HG03521 (cell line): ENCODE results near the gene LYST.
"Not testable (repeated sequence)": the region's sequence is repeated elsewhere in the genome, so short reads cannot be mapped to it uniquely, and the experiment has no call there.

Experiments
- ATAC-seq: cut with Tn5 transposase; IDR thresholded peaks from one replicate; pipeline ENCODE4 v1.9.1; 2021; ENCODE audit warnings: mild to moderate bottlenecking, moderate library complexity; ENCODE audit not compliant: unreplicated experiment

LYST gene, protein sequence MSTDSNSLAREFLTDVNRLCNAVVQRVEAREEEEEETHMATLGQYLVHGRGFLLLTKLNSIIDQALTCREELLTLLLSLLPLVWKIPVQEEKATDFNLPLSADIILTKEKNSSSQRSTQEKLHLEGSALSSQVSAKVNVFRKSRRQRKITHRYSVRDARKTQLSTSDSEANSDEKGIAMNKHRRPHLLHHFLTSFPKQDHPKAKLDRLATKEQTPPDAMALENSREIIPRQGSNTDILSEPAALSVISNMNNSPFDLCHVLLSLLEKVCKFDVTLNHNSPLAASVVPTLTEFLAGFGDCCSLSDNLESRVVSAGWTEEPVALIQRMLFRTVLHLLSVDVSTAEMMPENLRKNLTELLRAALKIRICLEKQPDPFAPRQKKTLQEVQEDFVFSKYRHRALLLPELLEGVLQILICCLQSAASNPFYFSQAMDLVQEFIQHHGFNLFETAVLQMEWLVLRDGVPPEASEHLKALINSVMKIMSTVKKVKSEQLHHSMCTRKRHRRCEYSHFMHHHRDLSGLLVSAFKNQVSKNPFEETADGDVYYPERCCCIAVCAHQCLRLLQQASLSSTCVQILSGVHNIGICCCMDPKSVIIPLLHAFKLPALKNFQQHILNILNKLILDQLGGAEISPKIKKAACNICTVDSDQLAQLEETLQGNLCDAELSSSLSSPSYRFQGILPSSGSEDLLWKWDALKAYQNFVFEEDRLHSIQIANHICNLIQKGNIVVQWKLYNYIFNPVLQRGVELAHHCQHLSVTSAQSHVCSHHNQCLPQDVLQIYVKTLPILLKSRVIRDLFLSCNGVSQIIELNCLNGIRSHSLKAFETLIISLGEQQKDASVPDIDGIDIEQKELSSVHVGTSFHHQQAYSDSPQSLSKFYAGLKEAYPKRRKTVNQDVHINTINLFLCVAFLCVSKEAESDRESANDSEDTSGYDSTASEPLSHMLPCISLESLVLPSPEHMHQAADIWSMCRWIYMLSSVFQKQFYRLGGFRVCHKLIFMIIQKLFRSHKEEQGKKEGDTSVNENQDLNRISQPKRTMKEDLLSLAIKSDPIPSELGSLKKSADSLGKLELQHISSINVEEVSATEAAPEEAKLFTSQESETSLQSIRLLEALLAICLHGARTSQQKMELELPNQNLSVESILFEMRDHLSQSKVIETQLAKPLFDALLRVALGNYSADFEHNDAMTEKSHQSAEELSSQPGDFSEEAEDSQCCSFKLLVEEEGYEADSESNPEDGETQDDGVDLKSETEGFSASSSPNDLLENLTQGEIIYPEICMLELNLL (N-terminal part only)

DNA sequence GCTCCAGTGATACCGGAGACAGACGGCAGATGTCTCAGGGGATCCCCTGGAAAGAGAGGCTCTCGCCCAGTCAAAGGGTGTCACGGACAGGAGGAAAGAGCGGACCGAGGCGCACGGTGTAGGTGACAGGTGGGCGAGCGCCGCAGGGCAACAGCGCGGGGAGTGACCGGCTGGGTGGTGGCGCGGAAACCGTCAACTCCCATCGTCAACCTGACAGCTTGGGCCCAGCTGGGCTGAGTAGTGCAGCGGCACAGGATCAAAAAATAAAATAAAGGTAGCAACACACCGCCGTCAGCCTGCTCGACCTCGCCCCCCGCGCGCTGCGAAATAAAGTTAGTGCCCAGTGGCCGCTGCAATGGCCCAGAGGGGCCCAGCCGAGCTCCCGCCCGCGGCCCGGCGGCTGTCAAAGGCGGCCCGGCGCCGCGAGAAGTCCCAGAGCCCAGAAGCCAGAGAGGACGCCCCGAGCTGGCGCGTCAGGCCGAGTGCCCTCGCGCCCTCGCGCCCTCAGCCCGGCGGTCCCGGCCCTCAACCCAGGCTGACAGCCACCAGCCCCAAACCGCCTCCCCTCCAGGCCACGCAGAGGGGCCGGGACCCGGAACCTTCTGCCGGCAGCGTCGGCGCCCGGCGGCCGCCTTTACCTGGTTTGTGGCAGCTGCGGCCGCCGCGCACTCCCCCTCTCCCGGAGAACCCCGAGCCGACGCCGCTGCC, at the start of gene LYST:
Gene LYST, minus strand, starts transcription at position 702 of the 708 bp plus-strand sequence. CDS start 36,489 bp downstream, outside the sequence.
- peak; percentile 42 for ATAC-seq

GRCh38 chr1:235915489-235915888, 48.8 kb upstream of the LYST start:
- ATAC-seq = not testable (repeated sequence)

DNA sequence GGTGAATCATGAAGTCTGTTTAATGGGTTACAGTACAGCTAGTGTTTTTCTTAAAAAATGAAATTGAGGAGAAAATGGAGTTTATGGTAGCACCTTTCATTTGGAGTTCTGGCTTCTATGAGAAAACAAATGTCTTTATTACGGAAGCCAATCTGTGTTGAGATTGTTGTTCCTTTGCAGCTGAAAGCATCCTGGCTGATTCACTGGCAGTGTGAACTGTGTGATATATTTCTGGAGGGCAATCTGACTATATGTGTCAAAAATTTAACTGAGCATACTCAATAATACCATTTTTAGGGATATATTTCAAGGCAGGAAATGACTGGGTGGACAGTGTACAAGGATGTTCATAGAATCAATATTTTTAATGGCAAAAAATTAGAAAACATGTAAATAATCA, 46.6 kb upstream of the LYST start:
- ATAC-seq = no peak

DNA sequence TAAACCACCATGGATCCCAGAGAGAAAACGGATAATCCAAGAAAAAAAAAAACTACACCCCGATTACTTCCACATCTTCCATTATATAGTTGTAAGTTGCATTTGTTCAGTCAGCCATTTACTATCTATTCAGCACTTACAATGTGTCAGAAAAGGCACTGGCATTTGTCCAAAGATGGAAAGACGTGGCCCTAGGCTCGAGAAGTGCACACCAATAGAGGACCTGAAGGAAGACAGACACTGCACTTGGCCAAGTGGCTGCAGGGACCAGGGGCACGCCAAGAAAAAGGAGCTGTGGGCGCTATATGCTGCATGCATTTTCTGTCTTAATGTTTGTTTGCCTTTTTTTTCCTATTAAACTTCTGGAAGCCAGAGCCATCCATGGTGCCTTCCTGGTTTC, 45.2 kb upstream of the LYST start:
- no peak for ATAC-seq

DNA sequence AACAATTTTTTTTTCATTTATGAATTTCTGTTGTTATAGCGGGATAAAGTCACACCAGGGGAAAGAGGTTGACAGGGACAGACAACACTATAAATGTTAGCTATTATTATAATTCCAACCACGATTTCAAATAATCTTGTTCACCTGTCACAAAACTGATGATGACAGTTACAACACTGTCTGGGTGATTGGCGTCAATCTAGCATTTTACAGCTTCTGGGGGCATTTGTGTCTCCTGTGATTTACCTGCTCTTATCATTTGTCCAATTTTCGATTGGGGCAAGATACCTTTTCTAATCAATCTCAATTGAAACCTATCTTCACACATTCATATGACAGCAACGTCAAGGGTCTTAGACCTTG, 44.6 kb upstream of the LYST start:
- no peak for ATAC-seq

DNA sequence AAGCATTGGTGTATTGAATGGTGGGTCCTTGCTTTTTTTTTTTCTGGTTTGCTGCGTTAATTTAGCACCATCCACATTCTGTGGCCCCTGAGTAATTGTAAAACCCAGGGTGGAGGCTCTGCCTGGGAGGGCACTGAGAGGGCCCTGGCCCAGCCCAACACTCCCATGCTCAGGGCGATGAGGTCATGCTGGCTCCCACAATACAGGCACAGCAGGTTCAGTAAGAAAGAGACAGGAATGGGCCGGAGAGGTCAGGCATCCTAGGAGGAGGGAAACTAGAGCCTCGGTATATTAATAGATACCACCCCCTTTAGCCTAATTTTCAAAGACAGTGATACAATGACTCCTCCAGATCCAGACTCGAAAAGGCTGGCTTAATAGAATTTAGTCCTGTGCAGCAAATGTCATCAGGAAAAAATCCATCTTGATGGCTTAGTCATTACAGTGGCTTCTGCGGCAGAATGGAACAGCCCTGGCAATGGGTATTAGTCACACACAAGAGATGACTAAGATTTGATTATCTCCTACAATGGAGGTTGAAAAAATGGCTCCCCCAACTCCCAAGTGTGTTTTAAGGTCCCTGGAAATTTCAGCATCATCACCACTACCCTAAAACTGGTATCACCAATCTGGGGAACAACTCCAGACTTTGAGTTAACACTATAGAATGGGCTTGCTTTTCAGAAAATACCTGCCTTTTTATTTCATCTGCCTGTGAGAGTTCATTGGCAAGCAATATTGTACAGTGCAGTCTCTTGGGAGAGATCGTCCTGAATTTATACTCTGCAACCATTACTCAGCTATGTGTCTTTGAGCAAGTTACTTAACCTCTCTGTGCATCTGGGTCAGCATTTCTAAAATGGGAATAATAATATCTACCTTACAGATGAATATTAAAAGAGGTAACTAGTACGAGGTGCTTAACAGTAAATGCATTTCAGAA, 43.9 kb upstream of the LYST start:
- no peak for ATAC-seq

DNA sequence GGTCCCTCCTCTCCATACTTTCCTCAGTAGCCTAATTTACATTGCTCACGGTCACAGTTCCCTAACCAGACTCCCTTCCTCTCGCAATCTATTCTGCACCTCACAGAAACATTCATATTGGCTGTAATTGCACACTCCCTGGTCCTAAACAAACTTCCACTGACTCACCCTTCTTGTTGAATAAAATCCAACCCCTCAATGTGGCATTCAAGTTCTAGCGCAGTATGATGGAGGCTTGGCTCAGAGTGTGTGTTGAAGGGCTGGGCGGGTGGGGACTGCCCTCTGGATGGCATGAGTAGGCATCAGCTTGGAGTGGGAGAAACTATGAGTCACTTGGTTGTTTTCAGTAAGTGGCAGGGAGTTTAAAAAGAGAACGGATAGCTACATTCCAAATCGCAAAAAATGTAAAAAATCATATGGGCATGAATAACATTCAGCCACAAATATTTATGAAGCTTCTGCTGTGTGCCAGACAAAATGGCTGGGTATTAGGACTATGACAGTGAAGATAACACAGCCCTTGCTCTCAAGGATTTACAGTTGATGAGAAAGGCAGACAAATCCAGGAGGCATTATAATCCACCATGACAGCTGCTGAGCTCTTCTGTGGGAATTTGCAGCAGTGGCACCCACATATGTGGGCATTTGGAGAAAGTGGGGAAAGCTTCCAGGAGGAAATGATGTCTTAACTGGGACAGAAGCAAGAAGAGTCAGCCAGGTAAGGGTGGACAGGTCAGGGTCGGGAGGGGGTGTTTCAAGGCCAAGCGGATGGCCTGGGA, 42.2 kb upstream of the LYST start:
- no peak for ATAC-seq

DNA sequence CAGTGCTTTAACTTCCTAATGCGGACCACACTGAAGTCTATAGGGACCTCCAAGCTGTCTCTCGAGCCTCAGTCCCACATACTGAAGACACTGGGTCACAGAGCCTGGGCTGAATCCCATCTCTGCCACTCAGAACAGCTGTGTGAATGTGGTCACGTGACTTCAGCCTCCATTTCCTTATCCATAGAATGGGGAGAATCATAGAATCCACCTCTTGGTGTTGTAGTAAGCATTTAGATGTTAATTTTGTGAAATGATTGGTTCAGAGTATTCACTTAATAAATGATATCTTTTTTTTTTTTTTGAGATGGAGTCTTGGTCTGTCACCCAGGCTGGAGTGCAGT, 41.2 kb upstream of the LYST start:
- no peak for ATAC-seq

- ATAC-seq = no peak
These were observed 40.6 kb upstream of the LYST start for GRCh38 chr1:235907187-235907896.

- no peak for ATAC-seq
These were observed 39.7 kb upstream of the LYST start for GRCh38 chr1:235906436-235906835.

DNA sequence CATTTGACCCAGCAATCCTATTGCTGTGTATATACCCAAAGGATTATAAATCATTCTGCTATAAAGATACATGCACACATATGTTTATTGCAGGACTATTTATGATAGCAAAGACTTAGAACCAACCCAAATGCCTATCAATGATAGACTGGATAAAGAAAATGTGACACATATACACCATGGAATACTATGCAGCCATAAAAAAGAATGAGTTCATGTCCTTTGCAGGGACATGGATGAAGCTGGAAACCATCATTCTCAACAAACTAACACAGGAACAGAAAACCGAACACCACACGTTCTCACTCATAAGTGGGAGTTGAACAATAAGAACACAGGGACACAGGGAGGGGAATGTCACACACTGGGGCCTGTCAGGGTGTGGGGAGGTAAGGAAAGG, 37.1 kb upstream of the LYST start:
- not testable (repeated sequence) for ATAC-seq

DNA sequence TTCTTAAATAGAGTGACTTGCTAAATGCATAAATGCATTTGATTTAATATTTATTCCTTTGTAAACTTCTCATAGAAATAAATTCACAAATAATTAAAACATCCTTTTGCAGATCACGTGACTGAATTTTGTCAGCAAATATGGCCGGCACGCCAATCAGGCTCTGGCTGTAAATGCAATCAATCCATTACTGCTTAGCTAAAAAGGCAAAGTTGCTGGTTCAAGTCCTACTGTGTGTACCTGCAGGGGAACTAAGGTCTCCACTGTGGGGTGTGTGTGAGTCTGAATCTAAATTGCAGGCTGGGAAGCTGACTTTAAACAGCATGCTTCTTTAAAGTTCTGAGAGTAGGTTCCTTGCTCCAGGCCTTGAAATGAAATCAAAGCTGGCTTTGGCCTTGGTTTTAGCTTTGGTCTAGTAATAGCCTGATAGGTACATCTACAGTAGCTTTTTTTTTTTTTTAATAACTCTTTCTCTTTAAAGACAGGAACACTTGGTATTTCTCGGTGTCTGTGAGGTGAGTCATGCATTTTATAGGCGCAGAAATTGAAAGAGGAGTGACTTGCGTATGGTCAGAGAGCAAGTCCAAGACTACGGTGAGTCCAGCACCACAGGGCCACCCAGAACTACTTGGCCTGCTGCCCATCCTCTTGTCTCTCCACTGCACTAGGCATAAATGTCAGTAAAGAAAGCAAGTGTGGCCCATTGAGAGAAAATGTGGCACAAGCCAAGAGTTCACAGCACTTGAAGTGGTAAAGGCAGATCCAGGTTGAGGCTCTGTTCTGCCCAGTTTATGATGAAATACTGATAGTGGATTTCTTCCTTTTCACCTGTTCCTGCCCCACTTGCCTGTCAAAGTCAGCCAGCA, 36.2 kb upstream of the LYST start:
- ATAC-seq = no peak

DNA sequence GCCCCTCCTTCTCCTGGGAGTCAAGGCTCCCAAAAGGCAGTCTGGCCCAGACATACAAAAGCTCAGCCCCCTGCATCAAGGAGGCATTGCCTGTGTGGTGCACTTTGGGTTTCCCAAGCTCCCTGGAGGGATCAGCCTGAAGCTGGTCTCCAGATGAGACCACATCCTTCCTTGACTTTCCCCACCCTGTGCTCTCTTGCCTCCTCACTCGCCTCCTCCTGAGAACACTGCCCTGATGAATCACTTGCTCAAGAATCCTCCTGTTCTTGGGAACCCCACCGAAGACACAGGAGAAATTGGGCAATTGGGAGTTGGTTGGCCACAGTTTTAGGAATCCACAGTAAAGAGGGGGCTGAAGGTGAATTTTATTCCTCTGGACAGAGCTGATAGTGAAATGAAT, 34.8 kb upstream of the LYST start:
- ATAC-seq = no peak

DNA sequence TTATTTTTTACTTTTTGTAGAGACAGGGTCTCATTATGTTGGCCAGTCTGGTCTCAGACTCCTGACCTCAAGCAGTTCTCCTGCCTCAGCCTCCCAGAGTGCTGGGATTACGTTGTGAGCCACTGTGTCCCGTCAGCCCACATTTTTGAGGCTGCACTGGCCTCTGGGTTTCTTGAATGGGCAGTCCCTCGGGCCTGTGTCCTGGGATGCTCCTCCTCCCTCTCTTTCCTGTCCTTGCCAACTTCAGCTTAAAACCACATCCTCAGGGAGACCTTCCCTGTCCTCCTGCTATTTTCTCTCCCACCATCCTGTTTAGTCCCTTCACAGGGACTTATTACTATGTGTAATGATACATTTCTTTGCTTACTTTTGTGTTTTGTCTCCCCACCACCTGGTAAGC, 31.4 kb upstream of the LYST start:
- ATAC-seq = no peak

- no peak for ATAC-seq
These were observed 27.1 kb upstream of the LYST start for GRCh38 chr1:235893840-235894239.

DNA sequence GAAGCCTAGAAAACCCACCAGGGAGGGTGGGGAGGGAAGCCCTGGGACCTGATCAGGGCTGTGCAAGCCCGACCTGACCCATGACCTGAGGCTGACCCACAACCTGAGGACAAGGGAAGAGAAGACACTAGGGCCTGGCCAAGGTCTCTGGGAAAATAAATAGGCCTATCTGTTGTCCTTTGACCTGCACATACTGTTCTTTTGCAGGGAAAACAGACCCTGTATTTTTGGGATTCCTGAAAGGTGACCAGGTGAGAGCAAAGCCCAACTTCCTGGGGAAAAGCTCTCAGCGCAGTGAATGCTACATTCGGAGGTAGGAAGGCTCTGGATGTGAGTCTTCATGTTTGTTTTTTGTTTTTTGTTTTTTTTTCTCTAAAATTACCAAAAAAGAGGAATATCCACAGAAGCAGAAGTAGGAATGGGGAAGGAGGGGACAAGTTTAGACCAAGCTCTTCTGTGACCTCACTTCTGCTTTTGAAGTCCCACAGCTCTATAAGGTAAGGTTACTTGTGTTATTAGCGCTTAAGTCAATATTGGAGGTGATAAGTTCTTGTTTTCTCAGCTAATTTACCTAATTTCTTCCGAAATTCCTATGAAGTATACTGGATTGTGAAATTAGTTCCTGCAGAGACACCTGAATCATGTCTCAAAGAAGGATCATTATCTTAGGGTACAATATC, 26.2 kb upstream of the LYST start:
- no peak for ATAC-seq

DNA sequence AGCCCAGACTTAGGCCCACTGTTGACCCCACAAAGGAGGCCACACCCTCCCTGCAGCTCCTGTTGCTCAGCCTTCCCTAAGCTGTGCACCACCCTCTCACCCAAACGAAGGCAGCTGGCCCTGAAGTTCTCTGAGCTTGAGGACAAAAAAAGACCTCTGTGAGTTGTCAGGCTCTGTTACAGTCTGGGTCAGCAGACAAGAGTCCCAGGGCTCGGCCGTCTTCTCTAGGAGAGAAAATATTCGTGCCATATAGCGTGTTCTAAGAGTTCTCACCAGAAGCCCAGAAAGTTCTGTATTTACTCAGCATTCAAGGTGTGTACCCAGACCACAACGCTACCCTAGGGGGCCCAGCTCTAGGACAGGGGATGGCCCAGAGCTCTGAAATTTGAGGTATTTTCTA, 25.5 kb upstream of the LYST start:
- ATAC-seq = no peak
